AG10803 (cell line): ENCODE results near the gene MTMR2.
"Not testable (repeated sequence)": the region's sequence is repeated elsewhere in the genome, so short reads cannot be mapped to it uniquely, and the experiment has no call there.

ENCODE experiments used
- DNase-seq: peaks from one replicate; pipeline ENCODE4 v3.0.0; 2010; ENCODE audit warnings: low read depth
- H3K4me3 ChIP-seq: 2 replicates; pipeline ENCODE4 v1.5.1; 2011; ENCODE audit warnings: mild to moderate bottlenecking, low read length, control low read depth
- CTCF ChIP-seq: conservative IDR thresholded peaks from 2 replicates; pipeline ENCODE4 v1.5.1; 2011; ENCODE audit warnings: mild to moderate bottlenecking, low read length, control low read depth, inconsistent platforms

The MTMR2 gene

GRCh38 chr11:95877291-95877690, 46.6 kb downstream of the MTMR2 start:
- H3K4me3 ChIP-seq: no peak overlapping the region
- no peak for TF ChIP-seq CTCF
- peak; percentile 99 for DNase-seq

- not testable (repeated sequence) for DNase-seq
Measured at GRCh38 chr11:95870877-95871276, 53.0 kb downstream of the MTMR2 start.

GRCh38 chr11:95867105-95867504, 56.8 kb downstream of the MTMR2 start:
- H3K4me3 ChIP-seq: no peak overlapping the region
- TF ChIP-seq CTCF: no peak
- no peak for DNase-seq

More at GRCh38 chr11:95870877-95871276, 53.0 kb downstream of the MTMR2 start:
- H3K4me3 ChIP-seq: not testable (repeated sequence)

- H3K4me3 ChIP-seq: no peak overlapping the region
- peak; percentile 71 for DNase-seq
- no peak for TF ChIP-seq CTCF
Measured at GRCh38 chr11:95863486-95864140, 60.3 kb downstream of the MTMR2 start.

- not testable (repeated sequence) for H3K4me3 ChIP-seq, DNase-seq
Measured at GRCh38 chr11:95860024-95860423, 63.9 kb downstream of the MTMR2 start.

- DNase-seq: not testable (repeated sequence)
Measured at GRCh38 chr11:95854362-95854761, 69.5 kb downstream of the MTMR2 start.

GRCh38 chr11:95853862-95854261, 70.0 kb downstream of the MTMR2 start:
- DNase-seq: no peak
- TF ChIP-seq CTCF: no peak
- H3K4me3 ChIP-seq: no peak overlapping the region

More at GRCh38 chr11:95854362-95854761, 69.5 kb downstream of the MTMR2 start:
- not testable (repeated sequence) for H3K4me3 ChIP-seq

GRCh38 chr11:95853138-95853537, 70.8 kb downstream of the MTMR2 start:
- H3K4me3 ChIP-seq: no peak overlapping the region
- no peak for TF ChIP-seq CTCF
- no peak for DNase-seq

GRCh38 chr11:95850137-95850536, 73.8 kb downstream of the MTMR2 start:
- no peak for DNase-seq
- no peak overlapping the region for H3K4me3 ChIP-seq
- TF ChIP-seq CTCF: no peak
